ENCODE results near the gene PLXNA2.

PLXNA2 gene

GRCh38 chr1:207983044-207983635 is 261.0 kb downstream of the PLXNA2 start:
- DNase-seq (ENCODE audit: extremely low read depth in 1 of 2, low read depth in 1 of 2) = no peak

- no peak for DNase-seq (ENCODE audit: extremely low read depth in 1 of 2, low read depth in 1 of 2)
Measured at GRCh38 chr1:207981976-207982375, 262.2 kb downstream of the PLXNA2 start.

- DNase-seq (ENCODE audit: extremely low read depth in 1 of 2, low read depth in 1 of 2) = no peak
Measured at GRCh38 chr1:207978441-207978840, 265.7 kb downstream of the PLXNA2 start.

- no peak for DNase-seq (ENCODE audit: extremely low read depth in 1 of 2, low read depth in 1 of 2)
Measured at GRCh38 chr1:207977876-207978275, 266.3 kb downstream of the PLXNA2 start.

- no peak for DNase-seq (ENCODE audit: extremely low read depth in 1 of 2, low read depth in 1 of 2)
Measured at GRCh38 chr1:207973898-207974568, 270.2 kb downstream of the PLXNA2 start.

- no peak for DNase-seq (ENCODE audit: extremely low read depth in 1 of 2, low read depth in 1 of 2)
Measured at GRCh38 chr1:207972337-207972736, 271.8 kb downstream of the PLXNA2 start.
